IPS DF 4.7 (cell line): ENCODE data around the gene DET1.

Experiments used
- DNase-seq: peaks from one replicate; pipeline ENCODE4 v3.0.0-alpha.2; 2013; ENCODE audit warnings: low spot score; ENCODE audit errors: extremely low read depth

DET1 gene

DNA sequence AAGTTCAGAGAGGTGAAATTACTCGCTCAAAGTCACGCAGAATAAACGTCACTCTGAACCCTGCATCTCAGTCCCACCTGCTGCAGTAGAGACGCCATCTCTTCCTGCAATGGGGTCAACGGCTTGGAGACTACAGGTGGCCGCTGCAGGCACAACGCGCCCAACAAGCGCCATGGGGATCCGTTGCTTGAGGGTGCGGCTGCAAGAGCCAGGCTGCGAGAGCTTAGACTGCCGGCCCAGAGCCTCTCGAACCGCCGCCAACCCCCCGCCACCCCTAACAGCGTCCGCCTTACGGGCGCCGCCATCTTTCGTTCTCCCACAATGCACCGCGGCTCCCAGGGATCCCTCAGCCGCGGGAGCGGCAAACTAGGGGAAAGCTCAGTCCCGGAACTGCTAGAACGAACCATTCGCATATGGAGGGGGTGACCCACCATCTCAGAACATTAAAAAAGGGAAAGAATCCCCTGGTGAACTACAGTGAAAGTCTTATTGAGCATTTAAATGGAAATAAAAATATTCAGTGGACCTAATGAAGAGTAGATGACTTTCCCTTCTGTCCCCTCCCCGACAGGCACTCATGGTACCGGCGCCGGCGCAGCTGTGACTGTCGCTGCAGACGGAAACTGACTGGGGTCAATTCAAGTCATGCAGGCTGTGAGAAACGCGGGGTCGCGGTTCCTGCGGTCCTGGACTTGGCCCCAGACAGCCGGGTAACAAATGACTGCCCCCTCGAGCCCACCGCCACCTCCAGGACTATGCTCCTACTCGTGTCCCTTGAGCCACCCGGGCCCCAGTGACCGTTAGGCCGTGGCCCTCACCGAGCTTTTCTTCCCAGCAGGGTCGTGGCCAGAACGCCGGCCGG lies 79.2 kb downstream of the DET1 start, which contains the start of the genes MRPL46 and MRPS11:
Gene MRPL46, minus strand, starts transcription at position 316 of the 862 bp plus-strand sequence. Its CDS starts 11 bp downstream, at position 305.
Gene MRPS11, plus strand, starts transcription at position 636 of the 862 bp plus-strand sequence. Its CDS starts 10 bp downstream, at position 646.
- peak; percentile 51 for DNase-seq

DNA sequence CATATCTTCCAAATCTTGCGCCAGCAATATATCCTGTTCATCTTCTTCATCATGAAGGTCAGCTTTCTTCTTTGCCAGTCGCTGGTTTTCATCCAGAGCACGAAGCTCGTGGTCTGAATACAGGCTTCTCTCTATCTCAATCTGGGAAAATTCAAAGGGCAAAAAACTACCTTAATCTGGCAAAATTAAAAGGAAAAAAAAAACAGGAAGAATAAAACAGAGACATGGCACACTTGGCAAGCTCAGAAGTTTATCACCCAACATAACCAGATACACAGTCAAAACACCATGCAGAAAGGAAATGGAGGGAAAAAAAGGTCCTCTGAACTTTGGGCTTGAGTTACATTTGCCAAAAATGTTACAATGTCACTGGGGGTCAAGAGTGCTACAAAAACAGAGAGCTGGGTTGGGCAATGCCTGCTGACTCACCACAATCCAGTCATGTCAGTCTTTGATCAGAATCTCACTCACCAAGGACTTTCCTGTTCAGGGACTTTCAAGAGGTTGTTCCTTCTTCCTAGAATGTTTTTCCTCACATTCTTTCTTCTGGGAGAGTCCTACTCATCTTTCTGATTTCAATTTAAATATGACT lies 80.8 kb downstream of the DET1 start:
- no peak for DNase-seq

DNA sequence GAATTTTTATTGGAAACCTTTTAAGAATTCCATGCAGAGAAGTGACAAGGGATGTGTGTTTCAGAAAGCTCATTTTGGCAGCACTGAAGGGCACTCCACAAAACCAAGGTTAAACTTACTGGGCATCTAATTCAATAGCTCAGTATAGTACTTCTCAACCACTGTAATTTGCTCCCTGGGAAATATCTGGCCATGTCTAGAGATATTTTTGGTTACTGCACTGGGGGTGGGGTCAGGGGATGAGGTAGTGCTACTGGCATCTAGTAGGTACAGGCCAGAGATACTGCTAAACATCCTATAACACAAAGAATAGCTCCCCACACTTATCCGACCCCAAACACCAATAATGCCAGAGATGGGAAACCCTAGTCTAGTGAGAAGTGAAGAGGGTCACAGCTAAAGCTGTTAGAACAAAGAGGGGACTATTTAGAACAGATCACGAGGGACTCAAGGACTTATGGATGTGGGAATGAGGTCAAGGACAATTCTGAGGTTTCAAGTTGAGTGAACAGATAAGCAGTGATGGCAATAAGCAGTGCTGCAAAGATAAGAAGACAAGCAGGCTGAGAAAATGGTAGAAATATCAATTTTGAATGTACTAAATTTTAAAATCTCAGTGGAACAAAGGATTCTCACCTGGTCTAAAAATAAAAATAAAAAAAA lies 82.5 kb downstream of the DET1 start:
- no peak for DNase-seq
